ENCODE results near the gene ZNF486.

GRCh38 chr19:20247016-20247683 is 80.1 kb downstream of the ZNF486 start:
- TF ChIP-seq, protein P1, sequence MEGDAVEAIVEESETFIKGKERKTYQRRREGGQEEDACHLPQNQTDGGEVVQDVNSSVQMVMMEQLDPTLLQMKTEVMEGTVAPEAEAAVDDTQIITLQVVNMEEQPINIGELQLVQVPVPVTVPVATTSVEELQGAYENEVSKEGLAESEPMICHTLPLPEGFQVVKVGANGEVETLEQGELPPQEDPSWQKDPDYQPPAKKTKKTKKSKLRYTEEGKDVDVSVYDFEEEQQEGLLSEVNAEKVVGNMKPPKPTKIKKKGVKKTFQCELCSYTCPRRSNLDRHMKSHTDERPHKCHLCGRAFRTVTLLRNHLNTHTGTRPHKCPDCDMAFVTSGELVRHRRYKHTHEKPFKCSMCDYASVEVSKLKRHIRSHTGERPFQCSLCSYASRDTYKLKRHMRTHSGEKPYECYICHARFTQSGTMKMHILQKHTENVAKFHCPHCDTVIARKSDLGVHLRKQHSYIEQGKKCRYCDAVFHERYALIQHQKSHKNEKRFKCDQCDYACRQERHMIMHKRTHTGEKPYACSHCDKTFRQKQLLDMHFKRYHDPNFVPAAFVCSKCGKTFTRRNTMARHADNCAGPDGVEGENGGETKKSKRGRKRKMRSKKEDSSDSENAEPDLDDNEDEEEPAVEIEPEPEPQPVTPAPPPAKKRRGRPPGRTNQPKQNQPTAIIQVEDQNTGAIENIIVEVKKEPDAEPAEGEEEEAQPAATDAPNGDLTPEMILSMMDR (IDR thresholded peaks at IDR 0.05; ENCODE audit: low read depth, low read length, poor library complexity, severe bottlenecking): peak; percentile 63
- TF ChIP-seq EZH2phosphoT487 (IDR thresholded peaks at IDR 0.05; ENCODE audit: borderline replicate concordance, low read length): no peak
